Activated B cell treated with CpG ODN at 0.5 μM for 24 hours (primary cell): ENCODE measurements around the gene KCNA5. TPM values are rescaled to one million over a fixed set of nuclear protein-coding genes. Genes with fewer than 3 reads are reported as not detected.

Experiments used
- ATAC-seq: fragments of 200-7000 bp; cut with Tn5 transposase; one replicate; pipeline ENCODE4 v1.10.0; 2021; ENCODE audit warnings: low read depth, mild to moderate bottlenecking, moderate library complexity
- CTCF ChIA-PET: fragments of 350-600 bp; sonication (Branson Sonifier 250); formaldehyde crosslinking; loops from one replicate; lab custom pipeline; 2021; ENCODE audit warnings: antibody characterized with exemption; lab: Charles Lee
- POLR2A ChIA-PET: fragments of 350-600 bp; sonication (Branson Sonifier 250); formaldehyde crosslinking; loops from one replicate; lab custom pipeline; 2021; ENCODE audit warnings: antibody characterized with exemption; lab: Charles Lee
- DNase-seq: peaks from one replicate; pipeline ENCODE4 v3.0.0; 2022
- H3K27ac Mint-ChIP-seq: one replicate; pipeline ENCODE4 v1.8.0; 2020; ENCODE audit warnings: mixed read lengths
- H3K27me3 Mint-ChIP-seq: one replicate; pipeline ENCODE4 v1.8.0; 2021; ENCODE audit warnings: mixed read lengths
- H3K36me3 Mint-ChIP-seq: one replicate; pipeline ENCODE4 v1.8.0; 2021; ENCODE audit warnings: low read depth, mixed read lengths
- H3K4me1 Mint-ChIP-seq: one replicate; pipeline ENCODE4 v1.8.0; 2021; ENCODE audit warnings: mixed read lengths
- H3K4me3 Mint-ChIP-seq: one replicate; pipeline ENCODE4 v1.8.0; 2020; ENCODE audit warnings: mild to moderate bottlenecking, mixed read lengths
- H3K9me3 Mint-ChIP-seq: one replicate; pipeline ENCODE4 v1.8.0; 2020; ENCODE audit warnings: mixed read lengths
- intact Hi-C: fragments of 100-400 bp; cut with micrococcal nuclease; formaldehyde crosslinking; loops from one replicate; pipeline ENCODE4 v1.15.1; 2024
- total RNA-seq: library from RNA; stranded (reverse); gene quantifications from 2 replicates; pipeline ENCODE4 v1.2.3, GENCODE V29; 2022
- TF ChIP-seq, protein P1 (sequence below): fragments of 200-600 bp; IDR thresholded peaks from one replicate; pipeline ENCODE4 v1.8.0; 2022; ENCODE audit warnings: antibody characterized with exemption, mild to moderate bottlenecking

The KCNA5 gene
- total RNA-seq, 1 donor from 2014 or later, result 0.42 TPM

DNA sequence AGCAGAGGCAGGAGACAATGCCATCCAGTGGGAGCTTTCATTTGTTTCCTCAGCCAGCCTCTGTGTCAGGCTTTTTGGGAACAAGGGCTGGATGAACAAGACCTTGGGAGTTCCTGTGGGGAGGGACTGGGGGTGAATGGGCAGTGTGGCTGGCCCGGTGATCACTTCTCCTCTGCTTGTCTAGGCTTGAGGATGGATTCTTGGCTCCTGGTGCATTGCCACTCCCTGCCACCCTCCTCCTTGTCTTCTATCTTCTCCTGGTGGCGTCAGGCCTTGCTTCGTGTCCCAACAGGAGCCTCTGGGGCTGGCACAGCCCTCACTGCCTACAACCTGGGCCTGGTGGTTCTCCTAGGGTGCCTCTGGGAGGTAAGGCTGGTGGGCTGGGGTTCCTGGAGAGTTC is 25.0 kb upstream of the KCNA5 start:
- POLR2A ChIA-PET, result no interaction called here
- no peak overlapping the region for H3K27ac Mint-ChIP-seq
- ATAC-seq (no peak), DNase-seq (no peak)
- intact Hi-C loops, result no loop called here
- CTCF ChIA-PET, result interaction anchor here (1.7 kb wide), 1 partner anchor 65 kb away, joined by 5 read pairs; no protein-coding TSS in a partner anchor
- TF ChIP-seq, protein P1, sequence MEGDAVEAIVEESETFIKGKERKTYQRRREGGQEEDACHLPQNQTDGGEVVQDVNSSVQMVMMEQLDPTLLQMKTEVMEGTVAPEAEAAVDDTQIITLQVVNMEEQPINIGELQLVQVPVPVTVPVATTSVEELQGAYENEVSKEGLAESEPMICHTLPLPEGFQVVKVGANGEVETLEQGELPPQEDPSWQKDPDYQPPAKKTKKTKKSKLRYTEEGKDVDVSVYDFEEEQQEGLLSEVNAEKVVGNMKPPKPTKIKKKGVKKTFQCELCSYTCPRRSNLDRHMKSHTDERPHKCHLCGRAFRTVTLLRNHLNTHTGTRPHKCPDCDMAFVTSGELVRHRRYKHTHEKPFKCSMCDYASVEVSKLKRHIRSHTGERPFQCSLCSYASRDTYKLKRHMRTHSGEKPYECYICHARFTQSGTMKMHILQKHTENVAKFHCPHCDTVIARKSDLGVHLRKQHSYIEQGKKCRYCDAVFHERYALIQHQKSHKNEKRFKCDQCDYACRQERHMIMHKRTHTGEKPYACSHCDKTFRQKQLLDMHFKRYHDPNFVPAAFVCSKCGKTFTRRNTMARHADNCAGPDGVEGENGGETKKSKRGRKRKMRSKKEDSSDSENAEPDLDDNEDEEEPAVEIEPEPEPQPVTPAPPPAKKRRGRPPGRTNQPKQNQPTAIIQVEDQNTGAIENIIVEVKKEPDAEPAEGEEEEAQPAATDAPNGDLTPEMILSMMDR, result no peak
- H3K4me1 Mint-ChIP-seq, result peaks cover 7% of the 10 kb centered on the region
- no peaks in the 10 kb centered on the region for H3K36me3 Mint-ChIP-seq
- H3K9me3 Mint-ChIP-seq, result no peaks in the 10 kb centered on the region
- no peak overlapping the region for H3K4me3 Mint-ChIP-seq
- peaks cover 11% of the 10 kb centered on the region for H3K27me3 Mint-ChIP-seq

DNA sequence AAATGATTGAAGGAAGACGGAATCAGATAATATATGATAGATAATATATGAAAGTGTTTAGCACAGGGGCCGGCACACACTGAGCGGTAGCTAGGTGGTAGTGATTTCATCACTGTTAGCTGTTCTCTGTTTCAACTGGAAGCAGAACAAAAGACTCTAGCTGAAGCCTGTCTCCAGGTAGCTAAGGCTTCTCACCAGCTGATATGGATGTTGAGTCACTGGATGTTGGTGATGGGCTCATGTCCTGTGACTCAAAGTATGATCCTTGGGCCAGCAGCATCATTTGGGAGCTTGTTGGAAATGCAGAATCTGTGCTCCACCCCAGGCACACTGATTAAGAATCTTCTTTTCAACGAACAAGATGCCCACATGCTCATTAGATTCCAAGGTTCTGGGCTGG is 21.7 kb upstream of the KCNA5 start:
- no peaks in the 10 kb centered on the region for H3K9me3 Mint-ChIP-seq
- DNase-seq, result no peak
- peaks cover 23% of the 10 kb centered on the region for H3K27me3 Mint-ChIP-seq
- ChIA-PET POLR2A (no interaction called here), CTCF (interaction anchor here (0.8 to 7.9 kb wide), 10 partner anchors 8 to 167 kb away, joined by 3 to 162 read pairs (median 4); no protein-coding TSS in a partner anchor)
- TF ChIP-seq, protein P1, result no peak
- H3K4me1 Mint-ChIP-seq, result no peaks in the 10 kb centered on the region
- no peak overlapping the region for H3K27ac Mint-ChIP-seq
- no peak for ATAC-seq
- intact Hi-C loops, result loop anchor here (1.0 to 5.0 kb wide), 3 partner anchors 62 to 490 kb away; no protein-coding TSS in a partner anchor
- H3K36me3 Mint-ChIP-seq, result no peaks in the 10 kb centered on the region
- H3K4me3 Mint-ChIP-seq, result no peak overlapping the region

DNA sequence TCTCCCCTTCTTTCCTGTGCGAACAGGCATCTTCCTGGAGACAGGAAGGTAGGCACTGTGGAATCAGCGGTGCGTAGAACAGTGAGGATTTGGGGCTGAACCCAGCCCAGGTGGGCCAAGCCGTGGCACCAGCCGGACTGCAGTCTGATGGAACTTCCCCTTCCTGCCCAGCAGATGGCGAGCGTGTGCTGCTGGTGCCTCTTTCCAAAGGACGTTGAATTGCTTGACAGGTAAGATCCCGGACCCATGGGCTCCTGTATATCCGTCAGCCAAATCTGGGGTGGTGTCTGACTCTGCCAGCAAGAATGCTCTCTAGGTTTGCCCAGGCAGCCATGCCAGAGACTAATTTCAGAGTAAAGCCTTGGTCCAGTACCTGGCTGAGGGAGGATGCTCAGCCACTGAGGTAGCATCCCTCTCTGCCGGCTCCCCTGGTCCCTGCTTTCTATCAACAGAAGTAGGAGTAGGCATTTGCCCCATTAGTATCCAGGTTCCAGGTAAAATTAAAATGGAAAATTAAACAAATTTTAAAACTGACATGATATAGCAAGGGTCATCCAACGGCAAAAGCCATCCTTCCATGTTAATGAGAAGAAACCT is 21.1 kb upstream of the KCNA5 start:
- no peaks in the 10 kb centered on the region for H3K4me1 Mint-ChIP-seq
- POLR2A ChIA-PET, result no interaction called here
- intact Hi-C loops, result loop anchor here (1.0 to 5.0 kb wide), 3 partner anchors 62 to 490 kb away; no protein-coding TSS in a partner anchor

DNA sequence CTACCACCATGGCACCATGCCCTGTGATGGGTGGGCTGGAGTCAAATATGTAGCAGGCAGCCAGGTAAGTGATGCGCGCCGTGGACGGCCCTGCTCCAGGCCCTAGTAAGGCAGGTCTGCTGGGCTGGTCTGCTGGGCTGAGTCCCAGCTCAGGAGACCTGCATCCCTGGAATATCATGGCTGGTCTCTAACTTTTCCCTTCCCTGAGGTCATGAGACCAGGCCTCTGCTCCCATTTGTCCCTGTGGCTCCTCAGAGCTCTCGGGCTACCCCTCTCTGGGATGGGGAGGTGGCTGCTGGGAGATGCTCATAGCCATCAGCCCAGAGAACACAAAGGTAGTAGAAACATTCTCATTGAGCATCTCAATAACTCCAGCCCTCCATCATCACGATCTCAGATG is 19.8 kb upstream of the KCNA5 start:
- intact Hi-C loops, result loop anchor here (5.0 kb wide), 2 partner anchors 167 to 488 kb away; no protein-coding TSS in a partner anchor
- peaks cover 32% of the 10 kb centered on the region for H3K27me3 Mint-ChIP-seq

More for the DNA sequence above, 21.1 kb upstream of the KCNA5 start:
- Mint-ChIP-seq H3K4me3 (no peak overlapping the region), H3K36me3 (no peaks in the 10 kb centered on the region), H3K27ac (no peak overlapping the region), H3K27me3 (peaks cover 26% of the 10 kb centered on the region), H3K9me3 (no peaks in the 10 kb centered on the region)
- ATAC-seq, result peak; percentile 82
- CTCF ChIA-PET, result interaction anchor here (0.7 to 7.9 kb wide), 12 partner anchors 9 to 167 kb away, joined by 3 to 162 read pairs (median 4); partner anchors contain the start of gene KCNA5
- peak; percentile 49 for DNase-seq
- TF ChIP-seq, protein P1, result peak; percentile 61

More for the DNA sequence above, 19.8 kb upstream of the KCNA5 start:
- Mint-ChIP-seq H3K27ac (no peak overlapping the region), H3K36me3 (no peaks in the 10 kb centered on the region), H3K4me3 (no peak overlapping the region), H3K9me3 (no peaks in the 10 kb centered on the region), H3K4me1 (no peaks in the 10 kb centered on the region)
- TF ChIP-seq, protein P1, result no peak
- ATAC-seq (no peak), DNase-seq (no peak)
- ChIA-PET CTCF (interaction anchor here (1.6 to 7.9 kb wide), 2 partner anchors 20 to 60 kb away, joined by 3 to 162 read pairs; partner anchors contain the start of gene KCNA5), POLR2A (no interaction called here)
